Measurements from ENCODE around the gene TBC1D5.
A peak's percentile ranks its signal among the peaks of the same experiment; 100 is the strongest.
"Not testable (repeated sequence)": the region's sequence is repeated elsewhere in the genome, so short reads cannot be mapped to it uniquely, and the experiment has no call there.

The TBC1D5 gene, protein sequence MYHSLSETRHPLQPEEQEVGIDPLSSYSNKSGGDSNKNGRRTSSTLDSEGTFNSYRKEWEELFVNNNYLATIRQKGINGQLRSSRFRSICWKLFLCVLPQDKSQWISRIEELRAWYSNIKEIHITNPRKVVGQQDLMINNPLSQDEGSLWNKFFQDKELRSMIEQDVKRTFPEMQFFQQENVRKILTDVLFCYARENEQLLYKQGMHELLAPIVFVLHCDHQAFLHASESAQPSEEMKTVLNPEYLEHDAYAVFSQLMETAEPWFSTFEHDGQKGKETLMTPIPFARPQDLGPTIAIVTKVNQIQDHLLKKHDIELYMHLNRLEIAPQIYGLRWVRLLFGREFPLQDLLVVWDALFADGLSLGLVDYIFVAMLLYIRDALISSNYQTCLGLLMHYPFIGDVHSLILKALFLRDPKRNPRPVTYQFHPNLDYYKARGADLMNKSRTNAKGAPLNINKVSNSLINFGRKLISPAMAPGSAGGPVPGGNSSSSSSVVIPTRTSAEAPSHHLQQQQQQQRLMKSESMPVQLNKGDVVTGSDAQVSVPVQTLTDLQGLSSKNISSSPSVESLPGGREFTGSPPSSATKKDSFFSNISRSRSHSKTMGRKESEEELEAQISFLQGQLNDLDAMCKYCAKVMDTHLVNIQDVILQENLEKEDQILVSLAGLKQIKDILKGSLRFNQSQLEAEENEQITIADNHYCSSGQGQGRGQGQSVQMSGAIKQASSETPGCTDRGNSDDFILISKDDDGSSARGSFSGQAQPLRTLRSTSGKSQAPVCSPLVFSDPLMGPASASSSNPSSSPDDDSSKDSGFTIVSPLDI

DNA sequence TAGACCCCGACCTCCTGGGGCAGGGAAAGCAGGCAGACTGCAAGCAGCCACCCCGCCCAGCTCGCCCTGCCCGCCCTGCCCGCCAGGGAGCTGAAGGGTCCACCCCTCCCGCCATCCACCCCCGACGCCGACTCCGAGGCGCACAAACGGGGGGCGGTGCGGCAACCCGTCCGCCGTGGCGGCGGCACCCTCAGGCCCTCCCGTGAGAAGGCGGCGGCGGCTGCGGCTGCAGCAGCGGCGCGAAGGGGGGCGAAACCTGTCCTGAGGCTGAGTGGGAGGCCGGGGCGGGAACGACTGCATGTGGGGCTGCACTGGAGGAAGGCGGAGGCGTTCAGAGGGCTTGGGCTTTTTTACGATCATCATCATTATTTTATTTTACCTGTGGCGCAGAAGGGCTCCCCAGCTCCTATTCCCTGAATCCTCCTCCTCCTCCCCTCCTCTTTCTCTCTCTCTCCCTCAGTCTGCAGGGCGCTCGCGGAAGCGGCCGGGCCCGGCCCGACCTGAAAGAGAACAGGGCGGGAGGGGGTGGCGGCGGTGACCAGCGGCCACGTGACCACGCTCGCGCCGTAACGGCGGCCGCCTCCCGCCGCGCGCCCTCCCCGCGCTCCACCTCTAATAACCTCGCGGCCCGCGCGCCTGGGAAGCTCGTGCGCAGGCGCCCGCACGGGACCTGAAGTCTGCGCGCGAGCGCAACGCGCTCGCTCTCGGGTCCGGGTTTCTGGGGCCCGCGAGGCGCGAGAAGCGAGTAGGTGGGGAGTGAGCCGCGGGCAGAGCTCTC is at the start of gene TBC1D5:
TBC1D5 (minus strand) TSS at position 530 of the 778 bp plus-strand sequence. CDS start 234,061 bp downstream, outside the sequence.
- no peaks in the 10 kb centered on the region for H3K27me3 Mint-ChIP-seq
- H3K9me3 Mint-ChIP-seq: no peaks in the 10 kb centered on the region
- peak within 1 kb of the TSS; percentile 98 for H3K27ac Mint-ChIP-seq
- H3K4me1 Mint-ChIP-seq (ENCODE audit: low read depth): peaks cover 46% of the 10 kb centered on the region
- peak within 1 kb of the TSS; percentile 95 for H3K4me3 Mint-ChIP-seq
- DNase-seq: peak; percentile 93
- H3K36me3 Mint-ChIP-seq (ENCODE audit: low read depth): peaks cover 20% of the 10 kb centered on the region

DNA sequence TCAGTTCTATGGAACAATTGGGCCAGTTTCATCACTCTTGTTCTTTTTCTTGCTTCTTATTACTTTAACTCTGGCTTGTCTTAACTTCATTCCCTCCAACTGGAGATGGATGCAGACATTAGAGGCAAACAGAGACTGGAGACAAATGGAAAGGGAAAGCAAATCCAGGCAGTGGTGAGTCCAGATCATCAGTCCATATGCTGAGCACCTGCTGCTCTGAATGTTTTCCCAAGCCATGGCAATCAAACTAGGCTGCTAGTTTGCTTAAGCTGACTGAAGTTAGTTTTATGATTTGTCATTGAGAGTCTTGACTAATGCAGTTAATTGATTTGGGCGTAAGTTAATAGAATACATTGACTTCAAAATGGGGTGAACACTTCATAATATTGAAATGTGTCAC is 41.0 kb upstream of the TBC1D5 start:
- Mint-ChIP-seq H3K27ac (no peak overlapping the region), H3K27me3 (peaks cover 4% of the 10 kb centered on the region), H3K36me3 (ENCODE audit: low read depth) (no peaks in the 10 kb centered on the region), H3K9me3 (peaks cover 12% of the 10 kb centered on the region), H3K4me1 (ENCODE audit: low read depth) (peaks cover 11% of the 10 kb centered on the region), H3K4me3 (no peak overlapping the region)
- no peak for DNase-seq

DNA sequence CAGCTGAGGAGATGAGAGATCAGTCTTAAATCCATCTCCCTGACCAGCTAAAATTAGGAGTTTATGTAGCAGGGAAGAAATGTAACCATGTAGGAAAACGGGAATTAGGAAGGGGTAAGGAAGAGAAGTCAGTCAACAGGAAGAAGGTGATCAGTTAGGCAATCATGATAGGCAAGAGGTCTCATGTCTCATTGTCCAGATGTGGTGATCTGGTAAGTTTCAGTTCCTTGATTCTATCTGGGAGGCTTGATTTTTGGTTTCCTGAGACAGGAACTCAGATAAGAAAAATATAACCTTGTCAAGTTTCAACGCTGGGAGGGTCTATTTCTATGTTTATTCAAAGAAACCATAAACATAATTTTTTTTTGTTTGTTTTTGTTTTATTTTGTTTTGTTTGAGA is 40.3 kb upstream of the TBC1D5 start:
- Mint-ChIP-seq H3K36me3 (ENCODE audit: low read depth) (no peaks in the 10 kb centered on the region), H3K27ac (no peak overlapping the region), H3K9me3 (peaks cover 12% of the 10 kb centered on the region), H3K27me3 (peaks cover 4% of the 10 kb centered on the region), H3K4me1 (ENCODE audit: low read depth) (peaks cover 11% of the 10 kb centered on the region), H3K4me3 (no peak overlapping the region)
- DNase-seq: no peak

DNA sequence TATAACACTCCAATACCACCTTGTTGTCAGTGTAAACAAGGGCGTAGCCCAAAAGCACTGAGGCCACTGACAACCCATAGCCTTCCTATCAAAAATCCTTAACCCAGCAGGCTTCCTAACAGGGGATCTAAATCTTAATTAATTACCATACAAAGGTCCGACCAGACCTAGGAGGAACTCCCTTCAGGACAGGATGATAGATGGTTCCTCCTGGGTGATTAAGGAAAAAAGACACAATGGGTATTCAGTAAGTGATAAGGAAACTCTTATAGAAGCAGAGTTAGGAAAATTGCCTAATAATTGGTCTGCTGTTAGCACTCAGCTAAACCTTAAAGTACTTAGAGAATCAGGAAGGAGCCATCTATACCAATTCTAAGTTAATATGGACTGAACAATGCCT is 37.9 kb upstream of the TBC1D5 start:
- not testable (repeated sequence) for H3K36me3 Mint-ChIP-seq (ENCODE audit: low read depth); DNase-seq; H3K4me3 Mint-ChIP-seq; H3K27ac Mint-ChIP-seq
- peaks cover 12% of the 10 kb centered on the region for H3K4me1 Mint-ChIP-seq (ENCODE audit: low read depth)
- peaks cover 12% of the 10 kb centered on the region for H3K9me3 Mint-ChIP-seq
- peaks cover 11% of the 10 kb centered on the region for H3K27me3 Mint-ChIP-seq

DNA sequence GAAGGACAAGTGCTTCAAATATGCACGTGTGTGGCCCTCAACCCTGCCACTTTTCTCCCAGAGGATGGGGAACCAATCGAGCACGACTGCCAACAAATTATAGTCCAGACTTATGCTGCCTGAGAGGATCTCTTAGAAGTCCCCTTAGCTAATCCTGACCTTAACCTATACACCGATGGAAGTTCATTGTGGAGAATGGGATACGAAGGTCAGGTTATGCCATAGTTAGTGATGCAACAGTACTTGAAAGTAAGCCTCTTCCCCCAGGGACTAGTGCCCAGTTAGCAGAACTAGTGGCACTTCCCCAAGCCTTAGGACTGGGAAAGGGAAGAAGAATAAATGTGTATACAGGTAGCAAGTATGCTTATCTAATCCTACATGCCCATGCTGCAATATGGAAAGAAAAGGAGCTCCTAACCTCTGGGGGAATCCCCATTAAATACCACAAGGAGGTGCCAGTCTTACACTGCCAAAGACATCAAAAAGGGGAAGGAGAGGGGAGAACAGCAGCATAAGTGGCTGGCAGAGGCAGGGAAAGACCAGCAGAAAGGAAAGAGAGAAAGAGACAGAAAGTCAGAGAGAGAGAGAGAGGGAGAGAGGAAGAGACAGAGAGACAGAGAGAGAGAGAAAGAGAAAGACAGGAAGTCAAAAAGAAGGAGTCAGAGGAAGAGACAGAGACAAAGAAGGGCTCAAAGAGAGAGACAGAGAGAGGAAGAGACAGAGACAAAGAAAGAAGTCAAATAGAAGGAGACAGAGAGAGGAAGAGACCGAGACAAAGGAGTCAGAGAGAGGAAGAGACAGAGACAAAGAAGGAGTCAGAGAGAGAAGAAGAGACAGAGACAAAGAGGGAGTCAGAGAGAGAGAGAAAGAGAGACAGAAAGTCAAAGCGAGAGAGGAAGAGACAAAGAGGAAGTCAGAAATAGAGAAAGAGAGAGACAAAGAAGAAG is 37.1 kb upstream of the TBC1D5 start:
- H3K9me3 Mint-ChIP-seq: peaks cover 12% of the 10 kb centered on the region
- not testable (repeated sequence) for H3K27ac Mint-ChIP-seq; H3K36me3 Mint-ChIP-seq (ENCODE audit: low read depth); H3K4me3 Mint-ChIP-seq; DNase-seq
- H3K27me3 Mint-ChIP-seq: peaks cover 14% of the 10 kb centered on the region
- H3K4me1 Mint-ChIP-seq (ENCODE audit: low read depth): peaks cover 19% of the 10 kb centered on the region

DNA sequence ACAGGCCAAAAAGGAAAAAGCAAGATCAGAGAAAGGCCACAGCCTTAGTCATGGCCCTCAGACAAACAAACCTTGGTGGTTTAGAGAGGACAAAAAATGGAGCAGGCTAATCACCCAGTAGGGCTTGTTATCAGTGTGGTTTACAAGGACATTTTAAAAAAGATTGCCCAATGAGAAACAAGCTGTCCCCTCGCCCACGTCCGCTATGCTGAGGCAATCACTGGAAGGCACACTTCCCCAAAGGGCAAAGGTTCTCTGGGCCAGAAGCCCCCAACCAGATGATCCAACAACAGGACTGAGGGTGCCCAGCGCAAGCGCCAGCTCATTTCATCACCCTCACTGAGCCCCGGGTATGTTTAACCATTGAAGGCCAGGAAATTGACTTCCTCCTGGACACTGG is 34.9 kb upstream of the TBC1D5 start:
- H3K36me3 Mint-ChIP-seq (ENCODE audit: low read depth); H3K9me3 Mint-ChIP-seq; H3K27ac Mint-ChIP-seq; DNase-seq; H3K4me3 Mint-ChIP-seq: not testable (repeated sequence)
- Mint-ChIP-seq H3K4me1 (ENCODE audit: low read depth) (peaks cover 25% of the 10 kb centered on the region), H3K27me3 (peaks cover 23% of the 10 kb centered on the region)

DNA sequence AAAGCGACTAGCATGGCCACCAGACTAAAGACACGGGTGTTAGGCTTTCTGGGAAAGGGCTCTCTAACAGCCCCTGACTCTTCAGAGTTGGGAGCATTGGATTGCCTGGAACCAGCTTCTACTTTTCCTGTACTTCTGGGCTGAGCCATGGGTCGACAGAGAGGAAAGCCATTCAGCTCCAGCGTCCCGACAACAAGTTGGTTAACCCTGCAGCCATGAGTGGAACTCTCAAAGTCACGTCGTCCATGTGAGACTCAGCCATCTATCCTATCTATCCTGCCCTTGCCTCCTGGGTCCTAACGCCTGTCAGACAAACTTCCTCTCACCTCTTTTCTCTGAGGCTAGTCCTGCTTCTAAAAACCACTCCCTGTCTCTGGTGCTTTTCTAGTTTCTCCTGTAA is 32.6 kb upstream of the TBC1D5 start:
- peak; percentile 37 for DNase-seq
- H3K9me3 Mint-ChIP-seq: peaks cover 5% of the 10 kb centered on the region
- H3K36me3 Mint-ChIP-seq (ENCODE audit: low read depth): peaks cover 2% of the 10 kb centered on the region
- peaks cover 31% of the 10 kb centered on the region for H3K27me3 Mint-ChIP-seq
- H3K27ac Mint-ChIP-seq: peak overlapping the region; percentile 78
- H3K4me3 Mint-ChIP-seq: peak overlapping the region; percentile 72
- H3K4me1 Mint-ChIP-seq (ENCODE audit: low read depth): peaks cover 25% of the 10 kb centered on the region

DNA sequence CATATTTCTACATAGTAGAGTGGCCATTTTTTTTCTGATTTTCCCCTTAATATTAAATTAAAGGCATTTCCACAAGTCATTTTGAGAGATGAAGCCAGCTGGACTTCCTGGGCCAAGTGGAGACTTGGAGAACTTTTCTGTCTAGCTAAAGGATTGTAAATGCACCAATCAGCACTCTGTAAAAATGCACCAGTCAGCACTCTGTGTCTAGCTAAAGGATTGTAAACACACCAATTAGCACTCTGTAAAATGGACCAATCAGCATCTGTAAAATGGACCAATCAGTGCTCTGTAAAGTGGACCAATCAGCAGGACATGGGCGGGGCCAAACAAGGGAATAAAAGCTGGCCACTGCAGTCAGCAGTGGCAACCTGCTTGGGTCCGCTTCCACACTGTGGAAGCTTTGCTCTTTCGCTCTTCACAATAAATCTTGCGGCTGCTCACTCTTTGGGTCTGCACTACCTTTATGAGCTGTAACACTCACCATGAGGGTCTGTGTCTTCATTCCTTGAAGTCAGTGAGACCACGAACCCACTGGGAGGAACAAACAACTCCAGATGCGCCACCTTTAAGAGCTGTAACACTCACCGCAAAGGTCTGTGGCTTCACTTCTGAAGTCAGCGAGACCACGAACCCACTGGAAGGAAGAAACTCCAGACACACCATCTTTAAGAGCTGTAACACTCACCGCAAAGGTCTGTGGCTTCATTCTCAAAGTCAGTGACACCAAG is 31.9 kb upstream of the TBC1D5 start:
- peak overlapping the region; percentile 72 for H3K4me3 Mint-ChIP-seq
- H3K9me3 Mint-ChIP-seq; H3K36me3 Mint-ChIP-seq (ENCODE audit: low read depth): not testable (repeated sequence)
- H3K4me1 Mint-ChIP-seq (ENCODE audit: low read depth): peaks cover 18% of the 10 kb centered on the region
- H3K27me3 Mint-ChIP-seq: peaks cover 31% of the 10 kb centered on the region
- peak overlapping the region; percentile 78 for H3K27ac Mint-ChIP-seq
- DNase-seq: peak; percentile 53

DNA sequence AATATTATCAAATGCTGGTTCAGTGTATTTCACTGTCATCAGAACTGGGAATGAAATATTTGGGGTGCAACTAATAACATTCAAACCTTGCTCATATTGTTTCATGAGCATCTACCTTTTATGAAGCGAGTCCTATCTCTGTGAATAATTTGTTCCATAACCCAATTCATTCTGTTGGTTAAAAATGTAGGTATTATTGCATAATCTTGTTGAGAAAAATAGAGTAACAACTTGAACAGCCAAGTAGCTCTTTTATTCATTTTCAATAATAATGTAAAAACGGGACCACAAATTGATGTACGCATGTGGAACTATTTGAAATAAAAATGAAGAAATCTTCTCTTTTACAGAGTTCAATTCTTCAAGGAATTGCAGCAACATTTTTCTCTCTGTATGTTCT is 30.1 kb upstream of the TBC1D5 start:
- no peak overlapping the region for H3K4me3 Mint-ChIP-seq
- peaks cover 35% of the 10 kb centered on the region for H3K27me3 Mint-ChIP-seq
- peaks cover 2% of the 10 kb centered on the region for H3K36me3 Mint-ChIP-seq (ENCODE audit: low read depth)
- H3K9me3 Mint-ChIP-seq: peaks cover 5% of the 10 kb centered on the region
- H3K27ac Mint-ChIP-seq: no peak overlapping the region
- no peak for DNase-seq
- peaks cover 14% of the 10 kb centered on the region for H3K4me1 Mint-ChIP-seq (ENCODE audit: low read depth)

DNA sequence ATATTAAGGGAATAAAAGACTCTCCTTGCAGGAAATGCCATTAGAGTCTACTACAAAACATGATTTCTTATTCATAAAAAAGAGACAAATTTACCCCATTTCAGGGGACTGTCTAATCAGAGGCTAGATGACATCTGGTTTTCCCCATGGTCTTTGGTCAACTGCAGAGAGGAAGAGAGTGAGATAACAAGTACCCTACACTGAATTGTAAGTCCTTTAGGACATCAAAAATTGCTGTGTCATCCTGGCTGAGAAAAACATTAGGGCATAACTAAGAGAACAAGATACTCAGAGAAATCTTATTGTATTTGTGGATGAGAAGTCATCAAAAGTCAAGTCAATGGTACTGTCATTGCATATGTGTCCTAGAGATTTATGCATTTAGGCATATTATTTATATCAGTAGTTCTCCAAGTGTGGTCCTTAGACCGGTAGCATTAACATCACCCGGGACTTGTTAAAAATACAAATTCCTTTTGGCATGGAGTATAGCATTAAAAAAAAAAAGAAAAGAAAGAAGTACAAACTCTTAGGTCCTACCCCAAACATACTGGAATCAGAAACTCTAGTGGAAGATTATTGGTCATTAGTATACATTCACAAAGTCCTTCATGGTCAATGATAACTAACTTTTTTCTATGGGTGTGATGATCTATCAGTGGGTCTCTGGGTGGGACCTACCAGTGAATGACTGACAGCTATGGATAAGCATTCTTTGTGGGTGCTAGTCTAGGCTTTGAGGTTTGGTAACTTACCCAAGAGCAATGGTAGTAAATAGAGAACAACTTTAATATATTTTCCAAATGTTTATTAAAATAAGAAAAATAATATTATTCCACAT is 29.0 kb upstream of the TBC1D5 start:
- peaks cover 33% of the 10 kb centered on the region for H3K27me3 Mint-ChIP-seq
- H3K36me3 Mint-ChIP-seq (ENCODE audit: low read depth): peaks cover 2% of the 10 kb centered on the region
- peaks cover 5% of the 10 kb centered on the region for H3K9me3 Mint-ChIP-seq
- DNase-seq: no peak
- H3K4me1 Mint-ChIP-seq (ENCODE audit: low read depth): peaks cover 14% of the 10 kb centered on the region
- H3K27ac Mint-ChIP-seq: no peak overlapping the region
- no peak overlapping the region for H3K4me3 Mint-ChIP-seq

DNA sequence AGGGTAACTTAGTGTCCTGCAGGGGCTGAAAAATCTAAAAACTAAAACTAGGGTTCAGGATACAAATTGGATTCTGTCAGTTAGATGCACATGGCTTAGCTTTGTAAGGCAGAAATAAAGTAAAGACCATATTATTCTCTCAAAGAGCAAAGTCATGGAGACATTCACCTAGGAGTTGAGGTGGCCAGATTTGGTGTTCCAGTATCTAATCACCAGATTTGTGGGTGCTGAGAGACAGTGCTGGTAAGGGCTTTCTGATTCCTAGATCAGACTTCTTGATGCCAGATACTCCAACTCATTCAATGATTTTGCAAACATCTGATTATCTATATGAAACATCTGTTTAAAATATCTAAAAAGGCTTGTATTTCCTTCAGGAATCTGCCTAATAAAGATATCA is 28.3 kb upstream of the TBC1D5 start:
- H3K27me3 Mint-ChIP-seq: peaks cover 30% of the 10 kb centered on the region
- DNase-seq: no peak
- H3K4me1 Mint-ChIP-seq (ENCODE audit: low read depth): peaks cover 14% of the 10 kb centered on the region
- H3K36me3 Mint-ChIP-seq (ENCODE audit: low read depth): peaks cover 2% of the 10 kb centered on the region
- H3K9me3 Mint-ChIP-seq: peaks cover 5% of the 10 kb centered on the region
- no peak overlapping the region for H3K4me3 Mint-ChIP-seq
- no peak overlapping the region for H3K27ac Mint-ChIP-seq

DNA sequence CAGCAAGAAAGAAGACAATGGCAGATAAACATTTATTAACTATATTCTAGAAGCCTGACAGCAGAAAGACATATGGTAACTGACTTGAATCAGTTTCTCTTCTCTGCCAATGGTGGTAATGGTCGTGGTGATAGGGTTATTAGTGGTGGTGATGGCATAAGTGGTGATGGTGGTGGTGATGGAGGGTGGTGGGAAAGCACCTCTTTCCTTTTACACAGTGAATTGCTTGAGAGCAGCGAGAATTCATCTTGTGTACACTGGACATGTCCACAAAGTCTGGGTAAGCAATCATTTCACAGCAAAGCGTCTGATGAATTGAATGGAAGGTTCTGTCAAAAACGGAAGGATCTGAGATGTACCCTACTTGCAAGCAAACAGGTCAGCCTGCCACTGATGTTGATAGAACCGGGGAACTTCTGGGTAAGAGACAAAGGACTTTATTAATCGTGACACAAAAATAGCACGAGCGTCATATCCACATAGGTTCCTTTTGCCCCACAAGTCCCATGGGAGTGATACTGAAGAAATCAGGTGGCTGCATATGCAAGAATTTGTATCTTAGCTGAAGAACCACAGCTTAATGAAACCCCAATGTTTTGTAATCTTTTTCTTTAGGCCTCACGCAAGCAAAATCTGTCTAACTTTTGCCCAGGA is 23.5 kb upstream of the TBC1D5 start:
- no peaks in the 10 kb centered on the region for H3K4me1 Mint-ChIP-seq (ENCODE audit: low read depth)
- H3K9me3 Mint-ChIP-seq: no peaks in the 10 kb centered on the region
- H3K36me3 Mint-ChIP-seq (ENCODE audit: low read depth): no peaks in the 10 kb centered on the region
- H3K27ac Mint-ChIP-seq: no peak overlapping the region
- no peak for DNase-seq
- H3K27me3 Mint-ChIP-seq: peaks cover 7% of the 10 kb centered on the region
- H3K4me3 Mint-ChIP-seq: no peak overlapping the region
